ENCODE results near the gene LAMC2.

The LAMC2 gene

DNA sequence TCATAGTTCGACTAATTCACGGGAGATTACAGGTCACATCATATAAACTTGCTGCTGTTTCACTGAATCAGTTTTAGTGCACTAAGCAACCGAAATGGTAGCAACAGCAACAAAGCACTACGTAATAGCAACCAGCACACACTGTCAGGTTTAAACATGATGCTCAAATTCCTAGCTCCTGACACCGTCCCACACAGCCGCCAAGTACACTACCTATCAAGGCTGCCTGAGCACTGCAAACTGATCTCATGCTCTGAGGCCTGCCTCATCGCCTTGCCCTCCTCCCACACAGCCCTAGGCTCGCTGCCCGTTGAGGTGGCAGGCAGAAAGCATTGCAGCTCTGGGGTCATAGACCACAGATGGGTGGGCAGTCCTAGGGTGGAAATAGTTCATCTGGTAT, 12.4 kb downstream of the LAMC2 start:
- H3K36me3 ChIP-seq (ENCODE audit: control insufficient read depth, insufficient read depth, low read length), result no peaks in the 10 kb centered on the region
- peaks cover 14% of the 10 kb centered on the region for H3K4me1 ChIP-seq (ENCODE audit: control insufficient read depth, insufficient read depth, low read length)
- peak overlapping the region; percentile 37 for H3K9ac ChIP-seq (ENCODE audit: low read depth, low read length)
- no peaks in the 10 kb centered on the region for H3K9me3 ChIP-seq (ENCODE audit: control insufficient read depth, insufficient read depth, low read length)
- no peaks in the 10 kb centered on the region for H3K27me3 ChIP-seq (ENCODE audit: control insufficient read depth, insufficient read depth, low read length)
- no peak overlapping the region for H3K4me3 ChIP-seq (ENCODE audit: low read depth, low read length)

DNA sequence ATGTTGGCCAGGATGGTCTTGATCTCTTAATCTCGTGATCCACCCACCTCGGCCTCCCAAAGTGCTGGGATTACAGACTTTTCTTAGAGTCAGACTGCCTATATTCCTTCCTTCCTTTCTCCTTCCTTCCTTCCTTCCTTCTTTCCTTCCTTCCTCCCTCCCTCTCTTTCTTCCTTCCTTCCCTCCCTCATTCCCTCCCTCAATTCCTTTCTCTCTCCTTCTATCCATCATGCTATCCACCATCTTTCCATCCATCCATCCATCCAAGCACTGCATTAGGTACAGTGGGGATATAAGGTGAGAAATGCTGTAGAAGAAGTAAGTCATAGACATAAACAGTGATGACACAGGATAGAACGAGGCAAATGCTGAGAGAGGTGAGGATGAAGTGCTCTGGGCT, 13.2 kb downstream of the LAMC2 start:
- no peak overlapping the region for H3K4me3 ChIP-seq (ENCODE audit: low read depth, low read length)
- H3K36me3 ChIP-seq (ENCODE audit: control insufficient read depth, insufficient read depth, low read length), result no peaks in the 10 kb centered on the region
- H3K4me1 ChIP-seq (ENCODE audit: control insufficient read depth, insufficient read depth, low read length), result peaks cover 14% of the 10 kb centered on the region
- H3K9ac ChIP-seq (ENCODE audit: low read depth, low read length), result no peak overlapping the region
- H3K9me3 ChIP-seq (ENCODE audit: control insufficient read depth, insufficient read depth, low read length), result no peaks in the 10 kb centered on the region
- H3K27me3 ChIP-seq (ENCODE audit: control insufficient read depth, insufficient read depth, low read length), result no peaks in the 10 kb centered on the region

DNA sequence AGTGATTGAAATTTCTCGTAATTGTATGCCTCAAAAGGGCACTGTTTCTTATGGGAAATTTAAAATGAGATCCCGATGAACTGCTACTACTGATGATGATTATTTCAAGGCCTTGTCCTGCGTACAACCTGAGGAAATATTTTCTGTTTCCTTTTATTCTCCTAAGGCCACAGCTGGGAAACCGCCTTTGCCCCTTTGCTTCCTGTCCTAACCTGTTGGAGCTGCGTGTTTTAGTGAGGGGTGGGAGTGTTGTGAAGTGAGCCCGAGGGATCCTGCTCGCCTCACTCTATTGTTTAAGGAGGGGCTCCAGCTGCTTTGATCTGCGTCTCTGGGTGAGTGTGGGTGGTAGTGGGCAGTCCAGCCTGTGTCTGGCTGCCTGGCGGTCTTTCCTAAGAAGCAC, 14.4 kb downstream of the LAMC2 start:
- Histone ChIP-seq H3K9ac (ENCODE audit: low read depth, low read length) (no peak overlapping the region), H3K9me3 (ENCODE audit: control insufficient read depth, insufficient read depth, low read length) (no peaks in the 10 kb centered on the region), H3K4me1 (ENCODE audit: control insufficient read depth, insufficient read depth, low read length) (peaks cover 3% of the 10 kb centered on the region), H3K4me3 (ENCODE audit: low read depth, low read length) (no peak overlapping the region), H3K36me3 (ENCODE audit: control insufficient read depth, insufficient read depth, low read length) (no peaks in the 10 kb centered on the region), H3K27me3 (ENCODE audit: control insufficient read depth, insufficient read depth, low read length) (no peaks in the 10 kb centered on the region)

DNA sequence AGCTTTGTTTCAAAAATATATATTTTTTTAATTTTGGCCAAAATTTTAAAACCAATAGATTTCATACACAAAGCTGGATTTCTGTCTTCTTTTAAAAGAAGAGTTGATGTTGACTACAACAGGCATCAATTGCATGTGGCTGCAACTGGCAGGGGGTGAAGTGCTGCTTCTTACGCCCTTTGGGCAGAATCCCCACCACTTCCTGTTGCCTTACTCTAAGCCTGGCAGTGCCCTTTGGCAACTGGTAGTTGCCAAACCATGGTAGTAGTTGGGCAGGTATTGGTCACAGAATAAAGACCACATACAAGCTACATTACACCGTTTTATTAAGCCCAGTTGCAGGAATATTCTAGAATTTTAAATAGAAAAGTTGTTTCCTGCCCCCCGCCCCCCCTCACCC, 17.0 kb downstream of the LAMC2 start:
- H3K27me3 ChIP-seq (ENCODE audit: control insufficient read depth, insufficient read depth, low read length), result no peaks in the 10 kb centered on the region
- no peaks in the 10 kb centered on the region for H3K9me3 ChIP-seq (ENCODE audit: control insufficient read depth, insufficient read depth, low read length)
- no peaks in the 10 kb centered on the region for H3K36me3 ChIP-seq (ENCODE audit: control insufficient read depth, insufficient read depth, low read length)
- no peak overlapping the region for H3K4me3 ChIP-seq (ENCODE audit: low read depth, low read length)
- no peak overlapping the region for H3K9ac ChIP-seq (ENCODE audit: low read depth, low read length)
- no peaks in the 10 kb centered on the region for H3K4me1 ChIP-seq (ENCODE audit: control insufficient read depth, insufficient read depth, low read length)

DNA sequence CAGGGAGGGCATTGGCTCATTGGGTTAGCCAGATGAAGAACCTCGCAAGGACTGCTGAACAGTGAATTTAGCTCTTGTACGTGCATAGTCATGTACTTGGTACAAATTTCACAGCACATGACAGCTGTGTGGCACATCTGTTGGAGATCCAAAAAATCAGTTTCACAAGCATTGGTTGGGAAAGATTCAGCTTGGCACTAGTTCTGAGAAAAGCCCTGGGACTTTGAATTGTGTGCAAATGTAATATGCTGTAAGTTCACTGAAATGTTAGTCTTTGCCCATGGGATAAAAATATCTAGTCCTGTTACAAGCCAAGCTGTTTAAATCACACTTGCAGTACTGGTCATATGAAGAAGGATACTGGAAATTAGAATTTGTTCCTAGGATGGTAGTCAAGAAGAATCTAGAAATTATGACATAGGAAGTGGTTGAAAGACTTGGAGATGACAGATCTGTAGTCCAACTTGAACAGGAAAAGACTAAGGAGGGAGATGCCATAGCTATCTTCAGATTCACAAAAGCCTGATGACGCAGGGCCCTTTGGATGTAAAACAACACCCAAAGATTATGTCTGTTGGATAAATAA, 19.2 kb downstream of the LAMC2 start:
- Histone ChIP-seq H3K36me3 (ENCODE audit: control insufficient read depth, insufficient read depth, low read length) (no peaks in the 10 kb centered on the region), H3K4me3 (ENCODE audit: low read depth, low read length) (no peak overlapping the region), H3K4me1 (ENCODE audit: control insufficient read depth, insufficient read depth, low read length) (no peaks in the 10 kb centered on the region), H3K9me3 (ENCODE audit: control insufficient read depth, insufficient read depth, low read length) (no peaks in the 10 kb centered on the region), H3K9ac (ENCODE audit: low read depth, low read length) (no peak overlapping the region), H3K27me3 (ENCODE audit: control insufficient read depth, insufficient read depth, low read length) (no peaks in the 10 kb centered on the region)

DNA sequence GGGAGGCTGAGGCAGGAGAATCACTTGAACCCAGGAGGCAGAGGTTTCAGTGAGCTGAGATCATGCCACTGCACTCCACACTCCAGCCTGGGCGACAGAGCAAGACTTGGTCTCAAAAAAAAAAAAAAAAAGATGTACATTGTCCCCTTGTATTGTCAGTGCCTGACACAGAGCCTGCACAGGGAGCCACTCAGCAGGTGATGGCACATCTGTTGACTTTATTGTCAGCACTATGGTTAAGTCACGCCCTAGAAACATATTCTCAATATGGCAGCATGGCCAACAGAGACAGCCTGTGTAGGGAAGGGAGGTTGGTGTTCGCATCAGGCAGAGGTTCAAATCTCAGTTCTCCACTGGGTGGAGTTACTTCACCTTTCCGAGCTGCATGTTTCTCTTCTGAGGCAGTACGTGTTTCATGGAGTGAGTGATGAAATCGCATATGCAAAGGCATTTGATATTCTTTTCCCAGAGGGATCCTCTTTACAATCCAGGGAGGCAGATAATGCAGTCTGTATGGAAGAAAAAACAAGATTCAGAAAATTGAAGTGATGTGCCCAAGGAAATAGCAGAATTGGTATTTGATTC, 20.6 kb downstream of the LAMC2 start:
- no peaks in the 10 kb centered on the region for H3K9me3 ChIP-seq (ENCODE audit: control insufficient read depth, insufficient read depth, low read length)
- no peaks in the 10 kb centered on the region for H3K27me3 ChIP-seq (ENCODE audit: control insufficient read depth, insufficient read depth, low read length)
- no peak overlapping the region for H3K4me3 ChIP-seq (ENCODE audit: low read depth, low read length)
- H3K4me1 ChIP-seq (ENCODE audit: control insufficient read depth, insufficient read depth, low read length), result no peaks in the 10 kb centered on the region
- no peaks in the 10 kb centered on the region for H3K36me3 ChIP-seq (ENCODE audit: control insufficient read depth, insufficient read depth, low read length)
- no peak overlapping the region for H3K9ac ChIP-seq (ENCODE audit: low read depth, low read length)

DNA sequence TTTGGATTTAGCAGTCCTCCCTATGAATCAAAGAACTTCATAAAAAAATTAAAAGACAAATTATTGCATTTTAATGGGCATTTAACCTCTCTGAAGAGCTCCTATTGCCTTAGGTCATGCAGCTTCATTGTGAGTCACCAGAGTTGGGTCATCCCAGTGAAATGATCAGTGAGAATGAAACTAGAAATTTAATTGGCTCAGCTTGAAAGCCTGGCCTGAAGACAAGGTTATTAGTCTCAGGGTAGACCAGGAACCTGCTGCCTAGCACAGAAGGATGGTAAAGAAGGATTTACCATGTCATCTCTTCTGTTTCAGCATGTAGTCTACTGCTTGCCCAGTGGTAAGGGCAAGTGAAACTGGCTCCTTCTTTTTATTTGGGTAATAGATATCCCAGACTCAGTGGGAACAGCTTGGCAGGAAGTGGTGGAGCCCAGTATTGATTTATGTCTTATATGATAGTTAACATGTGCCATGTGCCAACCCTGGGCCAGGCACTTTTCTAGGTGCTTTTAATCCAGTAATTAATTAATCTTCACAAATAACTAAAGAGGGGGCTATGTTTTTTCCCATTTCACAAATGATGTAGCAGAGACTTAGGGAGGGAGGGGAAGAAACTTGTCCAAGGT, 23.6 kb downstream of the LAMC2 start:
- no peaks in the 10 kb centered on the region for H3K4me1 ChIP-seq (ENCODE audit: control insufficient read depth, insufficient read depth, low read length)
- H3K9ac ChIP-seq (ENCODE audit: low read depth, low read length), result no peak overlapping the region

DNA sequence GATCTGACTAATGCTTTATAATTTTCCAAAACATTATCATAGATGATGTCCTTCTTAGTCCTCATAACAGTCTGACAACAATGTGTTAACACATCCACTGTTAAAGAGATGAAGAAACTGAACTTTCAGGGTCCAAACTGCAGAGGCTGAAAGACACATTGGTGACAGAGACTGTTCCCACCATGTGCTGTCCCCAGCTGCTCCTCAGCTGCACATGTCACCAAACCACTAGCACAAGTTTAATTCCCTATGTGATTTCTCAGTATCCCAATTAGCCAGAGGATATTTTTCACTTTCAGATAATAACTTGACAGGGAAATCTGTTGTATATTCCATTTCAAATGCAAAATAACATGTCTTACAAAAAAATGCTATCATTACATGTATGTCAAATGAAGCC, 24.6 kb downstream of the LAMC2 start:
- H3K9me3 ChIP-seq (ENCODE audit: control insufficient read depth, insufficient read depth, low read length), result no peaks in the 10 kb centered on the region
- H3K4me1 ChIP-seq (ENCODE audit: control insufficient read depth, insufficient read depth, low read length), result no peaks in the 10 kb centered on the region
- no peaks in the 10 kb centered on the region for H3K36me3 ChIP-seq (ENCODE audit: control insufficient read depth, insufficient read depth, low read length)
- no peak overlapping the region for H3K9ac ChIP-seq (ENCODE audit: low read depth, low read length)
- H3K4me3 ChIP-seq (ENCODE audit: low read depth, low read length), result no peak overlapping the region
- no peaks in the 10 kb centered on the region for H3K27me3 ChIP-seq (ENCODE audit: control insufficient read depth, insufficient read depth, low read length)

More for the DNA sequence above, 23.6 kb downstream of the LAMC2 start:
- H3K27me3 ChIP-seq (ENCODE audit: control insufficient read depth, insufficient read depth, low read length), result no peaks in the 10 kb centered on the region
- no peaks in the 10 kb centered on the region for H3K9me3 ChIP-seq (ENCODE audit: control insufficient read depth, insufficient read depth, low read length)
- H3K36me3 ChIP-seq (ENCODE audit: control insufficient read depth, insufficient read depth, low read length), result no peaks in the 10 kb centered on the region
- no peak overlapping the region for H3K4me3 ChIP-seq (ENCODE audit: low read depth, low read length)

DNA sequence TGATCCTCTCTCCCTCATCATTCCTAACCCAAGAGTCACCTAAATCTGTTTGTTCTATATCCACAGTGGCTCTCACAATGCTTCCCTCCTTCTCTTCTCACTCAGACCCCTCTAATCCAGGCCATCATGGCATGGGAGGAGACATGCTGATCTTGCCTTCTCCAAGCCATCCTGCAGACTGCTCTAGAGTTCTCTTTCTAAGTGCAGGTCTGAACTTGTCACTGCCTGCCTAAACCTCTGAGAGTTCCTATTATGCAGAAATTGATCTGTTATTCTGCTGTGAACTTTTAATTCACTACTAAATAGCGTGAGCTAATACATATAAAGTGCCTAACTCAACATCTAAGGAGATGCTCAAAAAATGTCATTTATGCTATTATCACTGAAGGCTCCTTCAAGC, 26.8 kb downstream of the LAMC2 start:
- H3K27me3 ChIP-seq (ENCODE audit: control insufficient read depth, insufficient read depth, low read length), result no peaks in the 10 kb centered on the region
- no peaks in the 10 kb centered on the region for H3K36me3 ChIP-seq (ENCODE audit: control insufficient read depth, insufficient read depth, low read length)
- no peak overlapping the region for H3K9ac ChIP-seq (ENCODE audit: low read depth, low read length)
- H3K4me1 ChIP-seq (ENCODE audit: control insufficient read depth, insufficient read depth, low read length), result no peaks in the 10 kb centered on the region
- no peaks in the 10 kb centered on the region for H3K9me3 ChIP-seq (ENCODE audit: control insufficient read depth, insufficient read depth, low read length)
- no peak overlapping the region for H3K4me3 ChIP-seq (ENCODE audit: low read depth, low read length)

DNA sequence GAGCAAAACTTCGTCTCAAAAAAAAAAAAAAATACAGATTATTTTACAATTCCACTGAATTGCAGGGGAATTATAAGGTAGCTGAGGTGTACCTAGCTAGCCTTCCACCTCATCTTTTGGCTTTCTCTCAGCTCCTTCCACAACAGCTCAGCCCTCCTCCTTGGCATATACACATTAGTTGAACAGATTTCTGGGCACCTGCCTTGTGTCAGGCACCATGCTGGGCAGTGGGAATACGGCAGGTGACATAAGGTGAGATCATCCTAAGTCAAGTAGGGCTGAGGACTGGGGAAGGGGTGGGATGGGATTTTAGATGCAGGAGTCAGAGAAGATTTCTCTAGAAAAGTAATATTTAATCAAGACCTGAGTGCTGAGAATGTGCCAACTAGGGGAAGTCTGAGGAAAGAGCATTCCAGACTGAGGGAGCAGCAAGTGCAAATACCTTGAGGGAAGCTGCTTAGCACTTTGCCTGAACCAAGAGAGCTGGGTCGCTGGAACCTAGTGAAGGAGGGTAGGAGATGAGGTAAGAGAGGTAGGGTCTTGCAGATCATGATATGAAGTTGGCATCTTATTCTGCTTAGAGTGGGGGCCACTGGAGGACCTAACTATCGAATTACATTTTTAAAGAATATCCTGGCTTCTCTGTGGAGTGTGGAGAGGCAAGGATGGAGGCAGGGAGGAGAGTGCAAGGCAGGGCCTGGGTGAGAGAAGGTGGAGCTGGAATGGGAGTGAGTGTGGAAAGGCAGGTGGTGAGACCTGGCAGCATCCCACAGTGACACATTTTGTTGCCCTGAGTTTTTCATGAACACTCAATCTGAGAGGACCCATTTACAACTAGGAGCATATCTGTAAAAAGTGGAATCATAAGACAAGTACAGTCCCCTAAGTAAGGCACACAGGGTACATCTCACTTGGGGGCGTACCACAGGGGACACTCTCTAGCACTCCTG, 28.2 kb downstream of the LAMC2 start:
- H3K4me1 ChIP-seq (ENCODE audit: control insufficient read depth, insufficient read depth, low read length), result peaks cover 7% of the 10 kb centered on the region

DNA sequence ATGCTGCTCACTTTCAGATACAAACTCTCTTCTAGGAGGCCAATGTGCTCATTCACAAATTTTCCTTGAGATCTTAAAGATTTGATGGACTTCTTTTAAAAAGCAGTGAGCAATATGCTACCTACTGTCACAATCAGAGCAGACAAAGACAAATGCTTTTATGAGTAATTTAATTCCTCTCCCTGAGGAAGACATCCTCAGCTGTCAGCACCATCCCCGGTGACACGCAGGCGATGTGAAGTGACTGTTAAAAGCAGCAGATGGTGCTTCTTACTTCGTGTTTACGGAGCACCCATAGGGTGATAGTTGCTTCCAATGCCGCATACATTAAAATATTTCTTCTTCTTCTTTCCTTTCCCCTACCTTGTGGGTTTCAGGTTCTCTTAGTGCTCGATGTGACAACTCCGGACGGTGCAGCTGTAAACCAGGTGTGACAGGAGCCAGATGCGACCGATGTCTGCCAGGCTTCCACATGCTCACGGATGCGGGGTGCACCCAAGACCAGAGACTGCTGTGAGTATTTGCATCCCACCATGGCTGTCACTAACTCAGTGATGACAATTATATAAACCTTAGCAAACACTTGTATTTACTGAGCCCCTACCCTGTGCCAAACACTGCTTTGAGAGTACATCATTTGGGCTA, 29.1 kb downstream of the LAMC2 start:
- H3K4me1 ChIP-seq (ENCODE audit: control insufficient read depth, insufficient read depth, low read length), result peaks cover 9% of the 10 kb centered on the region
- no peaks in the 10 kb centered on the region for H3K27me3 ChIP-seq (ENCODE audit: control insufficient read depth, insufficient read depth, low read length)
- H3K9me3 ChIP-seq (ENCODE audit: control insufficient read depth, insufficient read depth, low read length), result no peaks in the 10 kb centered on the region
- no peak overlapping the region for H3K9ac ChIP-seq (ENCODE audit: low read depth, low read length)
- H3K4me3 ChIP-seq (ENCODE audit: low read depth, low read length), result no peak overlapping the region
- no peaks in the 10 kb centered on the region for H3K36me3 ChIP-seq (ENCODE audit: control insufficient read depth, insufficient read depth, low read length)

More for the DNA sequence above, 28.2 kb downstream of the LAMC2 start:
- no peak overlapping the region for H3K9ac ChIP-seq (ENCODE audit: low read depth, low read length)
- no peaks in the 10 kb centered on the region for H3K27me3 ChIP-seq (ENCODE audit: control insufficient read depth, insufficient read depth, low read length)
- no peaks in the 10 kb centered on the region for H3K36me3 ChIP-seq (ENCODE audit: control insufficient read depth, insufficient read depth, low read length)
- no peaks in the 10 kb centered on the region for H3K9me3 ChIP-seq (ENCODE audit: control insufficient read depth, insufficient read depth, low read length)
- no peak overlapping the region for H3K4me3 ChIP-seq (ENCODE audit: low read depth, low read length)

Measured in iPS-15b (cell line).